Measurements from ENCODE around the gene VAV2. TPM values are rescaled to one million over a fixed set of nuclear protein-coding genes. Genes with fewer than 3 reads are reported as not detected.

VAV2 gene
- total RNA-seq, 1 donor from 2014 or later, result 12.7 TPM

DNA sequence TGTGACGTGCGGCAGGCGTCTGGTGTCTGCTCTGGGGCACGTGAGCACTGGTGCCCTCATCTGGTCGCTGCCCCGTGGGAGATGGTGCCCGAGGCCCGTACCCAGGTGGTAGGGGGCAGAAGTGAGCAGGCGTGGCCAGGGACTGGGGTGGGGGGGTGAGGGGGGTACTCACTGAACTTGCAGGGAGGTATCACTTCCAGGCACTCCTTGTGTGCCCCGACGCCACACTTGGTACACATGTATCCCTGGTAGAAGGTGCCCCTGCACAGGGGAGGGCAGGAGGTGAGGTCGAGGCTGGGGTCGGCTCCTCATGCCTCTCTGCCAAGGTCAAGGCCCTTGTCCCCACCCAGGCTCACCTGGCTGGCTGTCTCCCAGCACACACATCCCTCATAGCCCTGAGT is 208.8 kb downstream of the VAV2 start:
- intact Hi-C loops (cut with DNase I), result no loop called here
- Histone ChIP-seq H3K9me3 (no peaks in the 10 kb centered on the region), H3K4me1 (no peaks in the 10 kb centered on the region), H3K4me3 (no peak overlapping the region), H3K27me3 (no peaks in the 10 kb centered on the region), H3K36me3 (peaks cover 6 to 12% of the 10 kb centered on the region in 2 donors), H3K27ac (no peak overlapping the region)
- TF ChIP-seq, protein P1, sequence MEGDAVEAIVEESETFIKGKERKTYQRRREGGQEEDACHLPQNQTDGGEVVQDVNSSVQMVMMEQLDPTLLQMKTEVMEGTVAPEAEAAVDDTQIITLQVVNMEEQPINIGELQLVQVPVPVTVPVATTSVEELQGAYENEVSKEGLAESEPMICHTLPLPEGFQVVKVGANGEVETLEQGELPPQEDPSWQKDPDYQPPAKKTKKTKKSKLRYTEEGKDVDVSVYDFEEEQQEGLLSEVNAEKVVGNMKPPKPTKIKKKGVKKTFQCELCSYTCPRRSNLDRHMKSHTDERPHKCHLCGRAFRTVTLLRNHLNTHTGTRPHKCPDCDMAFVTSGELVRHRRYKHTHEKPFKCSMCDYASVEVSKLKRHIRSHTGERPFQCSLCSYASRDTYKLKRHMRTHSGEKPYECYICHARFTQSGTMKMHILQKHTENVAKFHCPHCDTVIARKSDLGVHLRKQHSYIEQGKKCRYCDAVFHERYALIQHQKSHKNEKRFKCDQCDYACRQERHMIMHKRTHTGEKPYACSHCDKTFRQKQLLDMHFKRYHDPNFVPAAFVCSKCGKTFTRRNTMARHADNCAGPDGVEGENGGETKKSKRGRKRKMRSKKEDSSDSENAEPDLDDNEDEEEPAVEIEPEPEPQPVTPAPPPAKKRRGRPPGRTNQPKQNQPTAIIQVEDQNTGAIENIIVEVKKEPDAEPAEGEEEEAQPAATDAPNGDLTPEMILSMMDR (IDR thresholded peaks at IDR 0.05), result no peak
- no peak for DNase-seq (ENCODE audit: low spot score in 2 of 2)

- no peaks in the 10 kb centered on the region for H3K4me1 ChIP-seq
- intact Hi-C loops (cut with DNase I), result no loop called here
- no peaks in the 10 kb centered on the region for H3K27me3 ChIP-seq
- no peak overlapping the region for H3K27ac ChIP-seq
- peaks cover 6 to 16% of the 10 kb centered on the region in 2 donors for H3K36me3 ChIP-seq
- TF ChIP-seq, protein P1 (IDR thresholded peaks at IDR 0.05), result peak; percentile 23 to 80 (median 61)
- no peaks in the 10 kb centered on the region for H3K9me3 ChIP-seq
- DNase-seq (ENCODE audit: low spot score in 2 of 2), result no peak
- H3K4me3 ChIP-seq, result no peak overlapping the region
These were observed 209.7 kb downstream of the VAV2 start for GRCh38 chr9:133782157-133783130.

DNA sequence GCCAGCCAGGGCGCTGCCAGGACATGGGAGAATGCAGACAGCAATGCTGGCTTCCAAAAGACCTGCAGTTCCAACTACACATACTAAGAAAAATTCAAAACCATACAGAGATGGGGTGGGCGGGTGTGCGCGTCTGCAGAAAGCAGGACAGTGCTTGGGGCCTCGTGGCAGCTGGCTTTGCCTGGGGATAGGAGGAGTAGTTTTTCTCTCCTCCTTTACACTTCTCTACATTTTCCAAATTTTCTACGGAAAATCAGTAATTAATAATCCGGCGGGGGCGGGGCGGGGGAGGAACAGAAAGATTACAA is 210.3 kb downstream of the VAV2 start:
- Histone ChIP-seq H3K4me3 (no peak overlapping the region), H3K4me1 (no peaks in the 10 kb centered on the region), H3K36me3 (peaks cover 6 to 16% of the 10 kb centered on the region in 2 donors), H3K27ac (no peak overlapping the region), H3K9me3 (no peaks in the 10 kb centered on the region), H3K27me3 (no peaks in the 10 kb centered on the region)
- intact Hi-C loops (cut with DNase I), result no loop called here
- no peak for DNase-seq (ENCODE audit: low spot score in 2 of 2)
- TF ChIP-seq, protein P1 (IDR thresholded peaks at IDR 0.05), result no peak

DNA sequence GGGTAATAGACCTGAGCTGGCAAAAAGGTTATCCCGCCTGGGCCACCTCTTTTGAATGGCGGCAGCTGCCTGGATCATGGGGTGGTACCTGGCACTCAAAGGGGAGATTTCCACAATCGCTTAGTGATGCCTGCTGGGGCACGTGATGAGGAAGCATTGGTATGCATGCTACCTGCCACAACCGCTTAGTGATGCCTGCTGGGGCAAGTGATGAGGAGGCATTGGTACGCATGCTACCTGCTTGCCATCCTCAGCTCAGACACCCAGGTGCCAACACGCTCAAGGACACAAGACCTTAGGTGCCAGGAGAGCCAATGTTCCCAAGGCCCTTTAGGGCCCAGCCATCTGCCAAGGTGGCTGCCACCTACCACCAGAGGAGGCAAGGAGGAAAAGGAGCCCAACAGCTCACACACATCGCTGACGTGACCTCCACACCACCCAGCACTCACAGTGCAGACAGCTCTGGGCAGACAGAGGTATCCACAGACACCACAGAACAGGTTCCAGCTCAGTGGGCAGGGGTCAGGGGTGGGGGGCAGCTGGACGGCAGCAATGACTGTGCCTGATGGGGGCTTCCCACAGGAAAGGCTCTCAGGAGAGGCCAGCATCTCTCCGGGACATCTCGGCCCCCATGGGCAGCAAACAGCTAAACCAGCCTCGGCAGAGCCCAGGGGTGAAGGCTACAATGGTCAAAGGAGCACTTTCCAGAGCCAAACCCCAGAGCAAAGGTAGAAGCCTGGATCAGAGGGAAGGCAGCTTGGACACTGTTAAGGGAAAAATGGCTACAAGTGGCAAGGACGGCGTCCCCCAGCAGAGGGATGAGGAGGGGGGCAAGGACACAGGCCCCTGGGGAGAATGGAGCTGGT is 210.9 kb downstream of the VAV2 start:
- Histone ChIP-seq H3K27ac (no peak overlapping the region), H3K9me3 (no peaks in the 10 kb centered on the region), H3K27me3 (no peaks in the 10 kb centered on the region), H3K4me1 (no peaks in the 10 kb centered on the region), H3K4me3 (no peak overlapping the region), H3K36me3 (peaks cover 11 to 19% of the 10 kb centered on the region in 2 donors)
- DNase-seq (ENCODE audit: low spot score in 2 of 2), result no peak
- TF ChIP-seq, protein P1 (IDR thresholded peaks at IDR 0.05), result no peak
- intact Hi-C loops (cut with DNase I), result no loop called here

GRCh38 chr9:133780404-133780945 is 211.6 kb downstream of the VAV2 start:
- no peak for DNase-seq (ENCODE audit: low spot score in 2 of 2)
- no peaks in the 10 kb centered on the region for H3K27me3 ChIP-seq
- intact Hi-C loops (cut with DNase I), result no loop called here
- TF ChIP-seq, protein P1 (IDR thresholded peaks at IDR 0.05), result no peak
- H3K4me1 ChIP-seq, result no peaks in the 10 kb centered on the region
- H3K4me3 ChIP-seq, result no peak overlapping the region
- H3K36me3 ChIP-seq, result peaks cover 16 to 27% of the 10 kb centered on the region in 2 donors
- H3K27ac ChIP-seq, result no peak overlapping the region
- no peaks in the 10 kb centered on the region for H3K9me3 ChIP-seq
